ENCODE results near the gene DIP2C.
"Not testable (repeated sequence)": the region's sequence is repeated elsewhere in the genome, so short reads cannot be mapped to it uniquely, and the experiment has no call there.

The DIP2C gene

DNA sequence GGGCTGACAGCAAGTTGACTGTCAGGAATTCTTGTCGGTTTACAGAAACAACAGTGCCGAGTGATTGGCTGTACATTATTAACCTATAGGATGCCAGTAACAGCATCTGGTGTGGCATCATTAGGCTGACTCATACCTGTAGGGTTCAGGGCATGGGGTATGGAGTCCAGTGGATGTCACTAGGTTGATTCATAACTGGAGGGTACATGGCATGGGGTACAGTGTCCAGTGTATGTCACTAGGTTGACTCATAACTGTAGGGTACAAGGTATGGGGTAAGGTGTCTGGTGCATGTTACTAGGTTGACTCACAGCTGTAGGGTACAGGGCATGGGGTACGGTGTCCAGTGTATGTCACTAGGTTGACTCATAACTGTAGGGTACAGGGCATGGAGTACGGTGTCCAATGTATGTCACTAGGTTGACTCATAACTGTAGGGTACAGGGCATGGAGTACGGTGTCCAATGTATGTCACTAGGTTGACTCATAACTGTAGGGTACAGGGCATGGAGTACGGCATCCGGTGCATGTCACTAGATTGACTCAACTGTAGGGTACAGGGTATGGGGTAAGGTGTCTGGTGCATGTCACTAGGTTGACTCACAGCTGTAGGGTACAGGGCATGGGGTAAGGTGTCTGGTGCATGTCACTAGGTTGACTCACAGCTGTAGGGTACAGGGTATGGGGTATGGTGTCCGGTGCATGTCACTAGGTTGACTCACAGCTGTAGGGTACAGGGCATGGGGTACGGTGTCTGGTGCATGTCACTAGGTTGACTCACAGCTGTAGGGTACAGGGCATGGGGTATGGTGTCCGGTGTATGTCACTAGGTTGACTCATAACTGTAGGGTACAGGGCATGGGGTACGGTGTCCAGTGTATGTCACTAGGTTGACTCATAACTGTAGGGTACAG lies 425.1 kb downstream of the DIP2C start:
- not testable (repeated sequence) for DNase-seq

DNA sequence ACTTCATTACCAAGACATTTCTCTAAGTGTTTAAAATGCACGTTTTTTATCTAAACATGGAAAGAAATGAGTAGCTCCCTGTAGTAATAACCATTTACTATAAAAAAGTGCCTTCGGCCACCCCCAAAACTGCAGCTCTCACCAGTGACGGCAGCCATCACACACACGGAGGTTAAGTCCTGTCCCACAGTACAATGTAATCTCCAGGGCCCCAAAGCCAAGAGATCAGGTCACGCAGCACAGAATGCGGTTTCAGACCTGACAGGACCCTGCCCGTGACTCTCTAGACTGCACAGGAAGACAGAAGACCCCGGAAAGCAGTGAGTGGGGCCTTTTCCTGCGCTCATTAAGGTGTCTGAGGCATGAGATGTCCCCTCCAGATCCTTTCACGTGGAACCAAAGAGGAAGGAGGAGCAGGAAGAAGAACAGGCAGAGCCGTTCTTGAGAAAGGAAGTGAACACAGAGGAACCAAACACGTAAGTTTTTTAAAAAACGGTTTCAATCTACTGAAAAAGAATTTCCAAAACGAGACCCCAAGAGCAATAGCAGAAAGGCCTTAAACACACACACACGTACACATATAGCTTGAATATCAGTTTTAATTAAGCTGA lies 428.5 kb downstream of the DIP2C start:
- no peak for DNase-seq

DNA sequence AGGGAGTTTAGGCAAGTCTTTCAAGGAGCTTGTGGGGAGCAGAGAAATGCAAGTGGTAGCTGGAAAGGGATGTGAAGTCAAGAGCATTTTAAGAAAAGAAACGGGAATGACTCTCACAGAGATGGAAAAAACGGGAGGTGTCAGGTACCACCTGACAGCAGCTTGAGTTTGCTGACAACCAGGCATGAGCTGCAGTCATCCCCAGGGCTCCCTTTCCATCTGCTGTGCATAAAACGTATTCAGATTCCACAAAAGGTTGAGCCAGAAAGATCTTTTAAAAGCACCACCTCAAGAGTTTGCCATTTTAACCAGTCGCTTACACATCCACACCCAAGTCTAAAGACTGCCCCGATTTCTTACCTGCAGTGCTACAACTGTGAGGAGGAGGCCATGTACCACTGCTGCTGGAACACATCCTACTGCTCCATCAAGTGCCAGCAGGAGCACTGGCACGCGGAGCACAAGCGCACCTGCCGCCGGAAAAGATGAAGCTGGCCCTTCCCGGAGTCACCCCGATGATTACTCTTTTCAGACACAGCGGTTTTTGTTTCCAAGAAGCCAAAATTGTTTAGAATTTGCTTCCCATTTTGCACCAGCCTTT lies 437.4 kb downstream of the DIP2C start:
- no peak for DNase-seq

DNA sequence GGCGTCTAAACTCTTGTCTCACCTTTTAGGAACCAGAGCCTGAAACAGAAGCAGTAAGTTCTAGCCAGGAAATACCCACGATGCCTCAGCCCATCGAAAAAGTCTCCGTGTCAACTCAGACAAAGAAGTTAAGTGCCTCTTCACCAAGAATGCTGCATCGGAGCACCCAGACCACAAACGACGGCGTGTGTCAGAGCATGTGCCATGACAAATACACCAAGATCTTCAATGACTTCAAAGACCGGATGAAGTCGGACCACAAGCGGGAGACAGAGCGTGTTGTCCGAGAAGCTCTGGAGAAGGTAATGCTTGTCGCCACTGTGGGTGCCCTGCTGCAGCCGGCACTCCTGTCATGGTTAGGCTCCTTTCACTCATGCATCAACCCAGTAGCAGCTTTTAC lies 441.2 kb downstream of the DIP2C start:
- no peak for DNase-seq

DNA sequence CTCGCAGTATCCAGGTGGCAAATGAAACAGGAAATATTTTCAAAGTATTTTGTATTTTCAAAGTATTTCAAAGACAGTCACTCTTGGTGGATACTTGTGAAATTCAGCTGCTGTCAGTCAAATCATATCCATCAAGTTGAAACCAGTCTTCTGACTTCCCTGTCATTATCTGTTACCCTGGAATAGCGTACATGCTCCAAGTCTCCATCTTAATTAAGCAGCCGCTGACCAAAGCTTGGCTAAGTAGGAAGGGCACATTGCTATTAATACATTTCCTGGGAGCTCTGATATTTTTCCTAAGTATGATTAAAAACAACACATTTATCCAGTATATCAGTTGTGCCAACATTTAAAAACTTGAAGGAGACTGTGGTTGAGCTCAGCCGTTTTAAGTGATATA lies 442.0 kb downstream of the DIP2C start:
- no peak for DNase-seq

DNA sequence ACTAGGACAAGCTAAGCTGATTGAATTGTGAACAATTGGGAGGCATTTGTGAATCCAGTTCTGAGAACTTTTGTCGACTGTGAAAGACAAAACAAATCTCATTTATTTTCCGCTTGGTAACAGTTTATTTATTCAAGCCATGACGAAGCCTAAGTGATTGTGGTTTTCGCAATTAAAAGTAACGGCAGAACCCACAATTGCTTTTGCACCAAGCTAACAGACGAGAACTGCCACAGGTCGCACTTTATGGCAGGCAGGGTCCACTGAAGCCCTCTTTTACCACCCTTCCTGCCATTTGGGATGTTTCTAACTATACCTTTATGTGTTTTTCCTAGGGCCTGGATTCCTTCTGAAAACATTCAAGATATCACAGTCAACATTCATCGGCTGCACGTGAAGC lies 443.0 kb downstream of the DIP2C start:
- no peak for DNase-seq

DNA sequence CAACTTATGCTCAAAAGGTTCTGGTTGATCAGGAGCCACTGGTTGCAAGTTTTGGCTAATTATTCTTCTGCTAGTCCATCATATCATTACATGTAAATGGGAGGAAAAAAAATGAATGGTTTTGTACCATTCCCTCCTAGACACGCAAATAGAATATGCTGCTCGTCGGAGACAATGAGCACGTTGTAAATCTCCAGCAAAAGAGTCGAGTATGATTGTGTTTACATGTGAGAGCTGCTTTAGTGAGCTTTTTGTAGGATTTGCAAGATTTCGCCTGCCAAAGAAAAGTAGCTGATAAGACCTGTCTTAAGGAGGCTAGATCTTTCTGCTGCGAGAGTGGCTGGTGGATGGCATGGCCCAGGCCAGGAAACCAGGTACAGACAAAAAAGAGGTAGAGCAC lies 445.2 kb downstream of the DIP2C start:
- no peak for DNase-seq

DNA sequence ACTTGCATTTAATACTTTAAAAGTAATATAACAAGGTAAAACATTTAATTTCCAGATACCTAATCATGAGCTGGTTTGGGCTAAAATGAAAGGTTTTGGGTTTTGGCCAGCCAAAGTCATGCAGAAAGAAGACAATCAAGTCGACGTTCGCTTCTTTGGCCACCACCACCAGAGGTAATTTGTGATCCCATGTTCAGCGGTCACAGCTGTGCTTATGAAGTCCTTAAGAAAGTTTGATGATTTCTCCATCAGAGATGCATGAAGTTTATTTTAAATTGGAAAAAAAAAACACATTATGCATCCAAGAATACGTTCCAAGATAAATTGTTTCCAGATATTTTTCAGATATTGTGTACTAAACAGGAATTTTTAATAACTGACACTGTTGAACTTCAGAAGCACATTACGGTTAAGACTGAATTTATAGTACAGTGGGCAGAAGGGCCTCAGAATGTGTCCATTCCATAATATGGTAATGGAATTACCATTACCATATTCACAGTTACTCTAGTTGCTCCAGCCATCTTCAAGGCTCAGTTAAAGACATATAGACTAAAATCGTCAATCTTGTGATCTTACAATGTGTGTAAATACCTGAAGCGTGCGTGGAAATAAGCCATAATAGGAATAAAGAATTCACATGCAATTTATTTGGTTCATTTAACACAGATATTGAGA lies 447.4 kb downstream of the DIP2C start:
- DNase-seq = no peak

DNA sequence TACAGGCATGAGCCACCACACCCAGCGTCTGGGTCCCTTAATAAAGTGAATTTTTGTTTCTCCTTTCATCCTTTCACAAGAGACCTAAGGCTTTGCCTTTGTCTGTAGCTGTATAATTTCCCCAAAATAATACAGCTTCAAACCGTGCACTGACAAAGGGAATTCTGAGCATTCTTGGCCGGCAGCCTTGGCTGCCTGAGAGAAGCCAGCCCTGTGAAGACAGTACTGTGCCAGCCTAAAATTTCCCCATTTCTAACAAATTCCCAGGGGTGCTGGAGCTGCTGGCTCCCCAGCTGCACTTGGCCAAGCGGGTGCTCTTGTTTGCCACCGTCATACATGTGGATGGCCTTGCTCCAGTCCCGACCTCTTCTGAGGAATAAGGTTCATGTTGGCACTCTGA lies 448.0 kb downstream of the DIP2C start:
- DNase-seq = no peak

DNA sequence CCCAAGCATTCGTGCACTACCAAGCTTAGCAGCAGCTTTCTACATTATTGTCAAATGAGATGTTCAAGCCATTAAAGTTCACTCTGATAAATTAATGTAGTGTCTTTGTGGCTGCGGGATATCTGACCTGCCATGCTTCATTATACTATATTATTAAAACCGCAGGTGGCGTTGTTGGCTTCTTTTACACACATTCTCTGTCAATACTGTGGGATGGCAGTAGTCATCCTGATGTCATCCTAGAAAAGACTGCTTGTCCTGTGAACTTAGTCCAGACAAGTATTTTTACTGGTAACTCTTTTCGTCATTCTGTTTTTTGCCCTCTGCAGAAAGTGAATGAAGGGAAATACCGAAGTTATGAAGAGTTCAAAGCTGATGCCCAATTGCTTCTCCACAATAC lies 450.4 kb downstream of the DIP2C start:
- no peak for DNase-seq

DNA sequence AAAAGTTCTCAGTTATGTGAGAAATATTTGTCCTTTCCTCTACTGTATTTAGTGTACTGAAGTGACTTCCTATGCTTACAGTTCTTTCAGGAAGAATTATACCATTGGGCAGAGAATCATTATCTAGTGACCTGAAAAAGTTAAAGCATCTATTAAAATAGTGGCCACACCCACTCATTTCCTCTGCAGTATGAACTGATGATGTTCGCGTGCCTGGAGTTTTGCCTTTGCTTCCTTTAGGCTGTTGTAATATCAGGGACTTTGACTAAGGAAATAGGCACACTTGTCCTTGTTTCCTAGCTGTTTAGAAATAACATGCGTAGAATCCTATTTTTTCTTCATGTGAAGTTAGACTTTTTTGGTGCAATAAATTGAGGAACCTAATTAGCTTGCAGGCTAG lies 453.6 kb downstream of the DIP2C start:
- DNase-seq = no peak

DNA sequence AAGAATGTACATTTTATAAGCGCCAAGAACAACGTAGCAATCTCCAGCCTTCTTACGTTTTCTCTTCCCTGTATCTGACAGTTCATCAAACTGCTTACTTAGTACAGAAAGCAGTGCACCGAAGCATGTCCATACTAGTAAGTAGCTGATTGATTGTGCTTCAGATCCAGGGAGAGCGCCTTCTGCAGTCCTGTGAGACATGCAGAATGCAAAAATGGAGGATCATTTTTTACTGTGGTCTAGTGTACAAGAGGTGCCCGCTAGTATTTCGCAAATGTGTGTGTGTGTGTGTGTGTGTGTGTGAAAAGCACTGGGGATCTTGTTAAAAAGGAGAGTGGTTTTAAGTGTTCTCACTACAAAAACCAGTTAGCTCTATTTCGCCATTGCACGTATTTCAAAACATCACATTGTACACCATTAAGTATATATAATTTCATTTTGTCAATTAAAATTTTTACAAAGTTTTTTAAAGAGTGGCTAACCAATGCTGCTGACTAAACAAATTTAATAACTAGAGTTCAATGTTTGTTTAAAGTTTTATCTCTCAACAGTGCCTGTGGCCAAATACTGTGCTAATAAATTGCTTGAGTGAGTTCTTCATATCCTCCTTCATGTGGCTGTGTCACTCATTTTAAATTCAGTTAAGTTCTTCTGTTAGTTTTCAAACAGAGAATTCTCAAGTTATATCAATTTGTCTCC lies 454.6 kb downstream of the DIP2C start:
- no peak for DNase-seq

DNA sequence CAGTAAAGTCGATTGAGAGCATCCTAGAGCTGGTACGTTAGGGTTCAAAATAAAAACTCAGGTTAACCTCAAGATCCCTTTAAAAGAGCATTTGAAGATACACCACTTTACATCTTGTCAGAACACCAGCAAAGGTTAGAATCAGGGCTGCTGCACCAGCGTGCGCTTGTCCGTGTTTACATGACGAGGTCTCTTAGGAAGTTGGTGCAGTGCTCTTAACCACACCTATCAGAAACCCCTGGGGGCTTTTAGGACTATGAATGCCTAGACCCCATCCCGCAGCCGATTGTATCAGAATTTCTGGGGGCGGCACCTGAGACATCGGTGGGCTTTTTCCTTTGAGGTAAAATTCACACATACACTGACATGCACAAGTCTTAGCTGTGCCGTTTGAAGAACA lies 456.6 kb downstream of the DIP2C start:
- no peak for DNase-seq

DNA sequence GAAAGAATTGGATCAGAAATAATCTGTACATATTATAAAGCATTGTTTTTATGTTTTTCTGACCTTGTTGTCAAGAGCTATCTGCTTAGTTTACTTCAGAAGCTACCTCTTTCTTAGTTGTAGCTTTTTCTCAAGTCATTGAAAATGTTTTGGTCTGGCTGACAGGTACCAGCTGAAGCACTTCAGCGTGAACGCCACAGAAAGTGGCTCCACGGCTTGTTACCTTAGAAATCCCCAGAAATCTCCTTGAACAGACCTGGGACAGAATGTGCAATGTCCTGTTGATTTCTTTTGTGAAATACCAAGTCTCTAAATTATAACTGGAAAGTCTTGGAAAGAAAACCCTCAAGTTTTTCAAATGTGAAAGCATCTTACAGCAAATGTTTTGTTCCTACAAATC lies 457.4 kb downstream of the DIP2C start:
- no peak for DNase-seq

DNA sequence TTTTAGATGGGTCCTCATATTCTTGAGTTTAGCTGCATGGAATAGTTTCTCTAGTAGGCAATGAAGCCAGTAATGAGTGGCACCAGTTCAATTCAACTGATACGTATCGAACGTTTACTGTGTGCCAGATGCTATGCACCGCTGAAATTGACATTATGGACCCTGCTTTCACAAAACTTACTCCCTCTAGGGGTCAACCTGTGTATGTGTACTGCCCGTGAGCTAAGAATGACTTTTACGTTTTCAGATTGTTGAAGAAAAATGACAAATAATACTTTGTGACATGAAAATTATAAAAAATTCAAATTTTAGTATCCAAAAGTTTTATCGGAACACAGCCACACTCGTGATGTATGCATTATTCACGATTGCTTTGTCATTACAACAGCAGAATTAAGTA lies 458.7 kb downstream of the DIP2C start:
- DNase-seq = no peak

DNA sequence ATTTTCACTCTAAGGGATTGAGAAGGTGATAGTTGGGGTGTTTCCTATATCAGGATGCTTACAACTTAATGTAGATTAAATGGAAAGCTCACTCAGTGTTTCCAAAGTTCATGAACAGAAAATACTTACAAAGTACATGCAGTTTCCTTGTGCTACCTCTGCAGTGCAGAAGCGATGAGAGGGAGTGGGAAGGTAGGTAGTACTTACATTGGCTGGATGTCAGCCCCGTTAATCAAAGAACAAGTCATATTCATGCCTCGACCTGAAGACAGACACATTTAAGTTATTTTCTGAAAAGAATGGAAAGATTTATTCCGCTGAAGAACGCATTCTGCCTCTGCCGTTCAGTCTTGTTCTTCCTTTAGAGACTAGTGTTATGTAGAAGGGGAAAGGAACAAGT lies 461.1 kb downstream of the DIP2C start:
- no peak for DNase-seq

DNA sequence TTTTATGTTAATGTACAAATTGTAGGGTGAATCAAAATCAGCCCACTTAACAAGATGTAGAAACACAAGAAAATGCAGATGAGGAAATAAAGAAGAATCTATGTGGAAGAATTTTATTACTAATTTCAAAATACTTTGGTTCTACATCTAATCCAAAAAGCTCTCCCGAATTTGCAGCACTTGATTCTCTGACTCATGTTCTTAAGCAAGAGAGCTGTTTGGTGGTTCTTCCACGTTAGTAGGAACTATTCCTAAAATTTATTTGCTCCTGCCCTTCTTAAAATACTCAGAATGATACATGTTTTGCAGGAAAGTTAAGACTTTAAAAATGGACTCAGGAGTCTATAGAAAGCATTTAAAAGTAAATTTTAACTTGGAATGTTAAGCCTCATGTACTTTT lies 462.5 kb downstream of the DIP2C start:
- no peak for DNase-seq

DNA sequence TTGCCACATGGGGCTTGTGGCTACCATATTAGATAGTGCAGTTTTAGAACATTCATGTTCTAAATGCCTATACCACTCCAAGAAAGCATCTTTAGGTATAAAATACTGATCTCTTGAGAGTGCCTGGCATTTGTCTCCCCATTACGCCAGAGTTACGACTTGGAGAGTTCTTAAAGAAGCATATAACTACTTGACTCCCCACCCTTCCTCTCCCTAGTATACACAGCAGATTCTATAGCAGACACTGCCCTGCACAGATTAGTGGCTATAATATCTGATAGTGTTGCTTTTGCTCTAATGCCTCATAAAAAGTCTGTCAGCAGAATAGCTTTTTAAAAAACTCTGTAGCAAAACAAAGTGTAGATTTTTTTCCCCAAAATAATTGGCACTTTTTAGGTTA lies 463.4 kb downstream of the DIP2C start:
- no peak for DNase-seq

DNA sequence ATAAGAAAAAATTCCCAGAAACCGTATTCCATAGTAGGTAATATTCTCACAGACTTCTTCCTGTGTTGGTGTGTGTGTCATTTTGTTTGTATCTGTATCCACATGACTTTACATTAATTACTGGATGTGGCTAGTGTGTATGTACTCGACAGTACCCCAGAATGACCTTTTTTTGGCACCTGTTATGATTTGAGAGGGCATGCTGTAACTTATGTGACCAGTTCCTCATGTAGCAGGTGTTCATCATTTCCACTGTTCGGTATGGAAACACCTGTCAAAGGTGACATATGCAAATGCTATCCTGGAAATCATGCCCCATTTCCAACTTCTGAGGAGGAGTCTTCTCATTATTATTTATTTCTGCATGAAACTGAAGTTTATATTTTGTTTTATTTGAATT lies 464.9 kb downstream of the DIP2C start:
- no peak for DNase-seq
